K562 (cell line): Measurements from ENCODE around the gene CNOT6. TPM values are rescaled to one million over a fixed set of nuclear protein-coding genes. Genes with fewer than 3 reads are reported as not detected.
"Not testable (repeated sequence)": the region's sequence is repeated elsewhere in the genome, so short reads cannot be mapped to it uniquely, and the experiment has no call there.

Experiments used
- ATAC-seq: fragments of 200-7000 bp; cut with Tn5 transposase; 3 replicates; pipeline ENCODE4 v1.9.1; 2020; ENCODE audit warnings: moderate library complexity
- BruUV-seq: library from RNA; stranded (reverse); fragments of 400-500 nt; replicated peaks from 2 replicates; lab custom pipeline; 2021; lab: Mats Ljungman, UMichigan
- CTCF ChIA-PET: fragments of 300-600 bp; formaldehyde crosslinking; extraction: SDS; loops from one replicate; lab custom pipeline; 2021; ENCODE audit warnings: low intra/inter-chr PET ratio; lab: Yijun Ruan, JAX
- POLR2A ChIA-PET: fragments of 300-600, 350-650 bp; sonication (Branson Sonifier 250); formaldehyde crosslinking; extraction: SDS; loops from one replicate; lab custom pipeline; 2021; ENCODE audit warnings: antibody characterized with exemption, inconsistent platforms; lab: Yijun Ruan, JAX
- DNase-seq, 4 experiments: peaks; one replicate each; pipeline versions ENCODE4 v3.0.0 to v3.0.0-alpha.2; 2011 to 2018; ENCODE audit warnings: low spot score in 3 of 4, mixed read lengths in 3 of 4; ENCODE audit errors: extremely low read depth in 1 of 4
- FAIRE-seq: peaks from 2 replicates; lab custom pipeline; 2011; peaks lifted over from hg19 to GRCh38; lab: Jason Lieb, UNC
- H2AFZ ChIP-seq: 2 replicates; pipeline ENCODE4 v1.6.0; 2011; ENCODE audit warnings: low read depth, low read length, control low read depth, inconsistent platforms
- H3K27ac ChIP-seq: fragments of 200-600 bp; 3 replicates; pipeline ENCODE4 v1.8.0; 2011; ENCODE audit warnings: low read depth, mild to moderate bottlenecking, control low read depth, inconsistent platforms, low read length, moderate library complexity, mixed read lengths; ENCODE audit errors: extremely low read depth
- H3K27me3 ChIP-seq, 2 experiments: fragments of 300-600 bp in 1 of 2; 2 replicates in 1 of 2; 3 replicates in 1 of 2; pipeline versions ENCODE4 v1.6.0 to v1.8.0; 2011; ENCODE audit warnings: inconsistent platforms in 2 of 2, low read length in 2 of 2, mild to moderate bottlenecking in 1 of 2, mixed read lengths in 1 of 2, moderate library complexity in 1 of 2; ENCODE audit not compliant: control insufficient read depth in 2 of 2, insufficient read depth in 2 of 2
- H3K36me3 ChIP-seq: fragments of 300-600 bp; 3 replicates; pipeline ENCODE4 v1.8.0; 2011; ENCODE audit warnings: mild to moderate bottlenecking, low read length, inconsistent platforms; ENCODE audit not compliant: control insufficient read depth, insufficient read depth
- H3K4me1 ChIP-seq, 2 experiments: fragments of 200-600 bp in 1 of 2; replicated peaks in 1 of 2; 2 replicates in 1 of 2; 3 replicates in 1 of 2; pipeline versions ENCODE4 v1.5.1 to v1.8.0; 2011; ENCODE audit warnings: inconsistent platforms in 2 of 2, low read length in 2 of 2, mild to moderate bottlenecking in 1 of 2, mixed read lengths in 1 of 2, moderate library complexity in 1 of 2; ENCODE audit not compliant: control insufficient read depth in 2 of 2, insufficient read depth in 2 of 2
- H3K4me2 ChIP-seq: 2 replicates; pipeline ENCODE4 v1.6.1; 2011; ENCODE audit warnings: low read length, control low read depth, inconsistent platforms, mixed read lengths; ENCODE audit not compliant: insufficient read depth
- H3K4me3 ChIP-seq: fragments of 200-600 bp; sonication (generic), shearing (Covaris generic); 2 replicates; pipeline ENCODE4 v1.5.1; 2016; ENCODE audit warnings: control low read depth, inconsistent platforms
- H3K79me2 ChIP-seq: fragments of 200-600 bp; 3 replicates; pipeline ENCODE4 v1.8.0; 2011; ENCODE audit warnings: low read length, inconsistent platforms; ENCODE audit not compliant: control insufficient read depth, insufficient read depth
- H3K9ac ChIP-seq, 2 experiments: 2 replicates each; pipeline versions ENCODE4 v1.6.0 to v1.6.1; 2011; ENCODE audit warnings: low read depth in 2 of 2, low read length in 2 of 2, control low read depth in 1 of 2, inconsistent platforms in 1 of 2, mild to moderate bottlenecking in 1 of 2, mixed read lengths in 1 of 2; ENCODE audit not compliant: insufficient read depth in 1 of 2
- H3K9me1 ChIP-seq: one replicate; pipeline ENCODE4 v1.6.0; 2011; ENCODE audit warnings: inconsistent platforms, mild to moderate bottlenecking, low read length, moderate library complexity; ENCODE audit not compliant: control insufficient read depth, insufficient read depth
- H3K9me3 ChIP-seq: replicated peaks from 2 replicates; pipeline ENCODE4 v1.5.1; 2011; ENCODE audit warnings: low read depth, low read length, inconsistent platforms; ENCODE audit not compliant: control insufficient read depth, insufficient read depth
- H4K20me1 ChIP-seq: replicated peaks from 2 replicates; pipeline ENCODE4 v1.6.1; 2011; ENCODE audit warnings: low read length, inconsistent platforms, mixed read lengths; ENCODE audit not compliant: control insufficient read depth, insufficient read depth
- CEBPG ChIP-seq, 3 experiments: fragments of 200-800 bp in 1 of 3; sonication (Bioruptor generic) in 1 of 3; sonication (generic) in 1 of 3; formaldehyde crosslinking in 1 of 3; IDR thresholded peaks in 2 of 3; conservative IDR thresholded peaks in 1 of 3; 2 replicates each; pipeline versions ENCODE4 v1.6.1 to v1.8.0; 2016 to 2022; ENCODE audit warnings: missing compliant biosample characterization in 2 of 3, missing genetic modification characterization in 2 of 3, mild to moderate bottlenecking in 1 of 3, missing genetic modification reagents in 1 of 3
- EP300 ChIP-seq: IDR thresholded peaks from 2 replicates; pipeline ENCODE4 v1.6.1; 2012; ENCODE audit warnings: low read length, improper control_type of control experiment
- ESRRA ChIP-seq: fragments of 450-650 bp; IDR thresholded peaks from 2 replicates; pipeline ENCODE4 v1.6.1; 2014; ENCODE audit warnings: low read depth, mild to moderate bottlenecking, moderate library complexity, borderline replicate concordance
- FUS ChIP-seq: fragments of 200-400 bp; formaldehyde crosslinking; optimal IDR thresholded peaks from 2 replicates; pipeline ENCODE3; 2017; ENCODE audit warnings: low read depth, low read length
- KLF6 ChIP-seq: fragments of 250-450 bp; sonication (Bioruptor Pico); IDR thresholded peaks from 2 replicates; pipeline ENCODE4 v1.4.0; 2020; ENCODE audit warnings: mild to moderate bottlenecking, moderate library complexity, borderline replicate concordance
- LCOR ChIP-seq: sonication (generic); formaldehyde crosslinking; IDR thresholded peaks from 2 replicates; pipeline ENCODE4 v1.8.0; 2022; ENCODE audit warnings: mild to moderate bottlenecking, missing genetic modification reagents
- MAZ ChIP-seq, 2 experiments: fragments of 450-650 bp in 1 of 2; sonication (generic) in 1 of 2; formaldehyde crosslinking; IDR thresholded peaks in 1 of 2; conservative IDR thresholded peaks in 1 of 2; 2 replicates each; pipeline versions ENCODE4 v1.4.0 to v1.5.0; 2020; ENCODE audit warnings: mild to moderate bottlenecking in 1 of 2, missing genetic modification reagents in 1 of 2
- NELFE ChIP-seq: IDR thresholded peaks from 2 replicates; pipeline ENCODE4 v1.6.1; 2011; ENCODE audit warnings: mild to moderate bottlenecking; ENCODE audit not compliant: insufficient read depth, insufficient read length
- NFE2L1 ChIP-seq: fragments of 450-650 bp; IDR thresholded peaks from 2 replicates; pipeline ENCODE4 v1.6.1; 2016; ENCODE audit warnings: missing genetic modification characterization, low read depth, mild to moderate bottlenecking, missing compliant biosample characterization, moderate library complexity, borderline replicate concordance
- NFIC ChIP-seq: fragments of 450-650 bp; IDR thresholded peaks from 2 replicates; pipeline ENCODE4 v1.6.1; 2017; ENCODE audit warnings: mild to moderate bottlenecking, inconsistent platforms
- RBM22 ChIP-seq: fragments of 200-400 bp; formaldehyde crosslinking; IDR thresholded peaks from 2 replicates; pipeline ENCODE4 v1.6.1; 2018; ENCODE audit warnings: low read length, low read depth; ENCODE audit not compliant: poor library complexity, severe bottlenecking
- ZNF3 ChIP-seq: fragments of 250-450 bp; sonication (Bioruptor Pico); IDR thresholded peaks from 2 replicates; pipeline ENCODE4 v1.5.0; 2021; ENCODE audit warnings: mild to moderate bottlenecking, moderate library complexity
- ZNF778 ChIP-seq: fragments of 450-650 bp; formaldehyde crosslinking; IDR thresholded peaks from 2 replicates; pipeline ENCODE4 v1.4.0; 2020; ENCODE audit warnings: mild to moderate bottlenecking, moderate library complexity
- WGBS: fragments of 100-300 bp; shearing (Covaris generic); methylation state at CpG from one replicate; pipeline ENCODE4 v1.1.6; 2016; ENCODE audit warnings: low coverage, mixed read lengths; ENCODE audit not compliant: insufficient coverage; ENCODE audit errors: missing lambda C conversion rate; 5-methylcytosine and 5-hydroxymethylcytosine counted together
- in situ Hi-C: fragments of 300-500 bp; cut with MboI; formaldehyde crosslinking; loops from 4 replicates; pipeline ENCODE4 v1.15.0; 2018; ENCODE audit warnings: inconsistent platforms, mixed read lengths
- intact Hi-C: fragments of 100-400 bp; cut with micrococcal nuclease; formaldehyde crosslinking; loops from 2 replicates; pipeline ENCODE4 v1.14.2; 2022
- polyA plus RNA-seq, 8 experiments: library from polyadenylated mRNA; depleted of rRNA in 4 of 8; stranded (reverse) in 5 of 8; unstranded in 3 of 8; fragments of >200 nt; fragmentation: Nextera tagmentation in 2 of 8; fragmentation: Illumina TruSeq in 1 of 8; extraction: Ambion mirVana in 2 of 8; extraction: Trizol in 1 of 8; gene quantifications; 2 replicates each; pipeline versions ENCODE4 v1.2.1 to v1.2.3, GENCODE V29; 2011 to 2014; ENCODE audit warnings: inconsistent platforms in 1 of 8, missing spikeins in 1 of 8
- total RNA-seq, 7 experiments: library from RNA; depleted of rRNA in 6 of 7; stranded (reverse); fragments of >200 nt in 6 of 7; fragmentation: Illumina TruSeq in 2 of 7; extraction: Trizol in 2 of 7; gene quantifications; 2 replicates each; pipeline versions ENCODE4 v1.2.1 to v1.2.3, GENCODE V29; 2011 to 2021; ENCODE audit warnings: low replicate concordance in 1 of 7

CNOT6 gene
- total and polyA plus RNA-seq, 9 of the 15 experiments (the other 6 are each of a cell fraction or from before 2014, with no cell fraction given) = 4.9 to 32.4 (median 14.0) TPM

GRCh38 chr5:180527659-180528058 is 33.5 kb downstream of the CNOT6 start:
- WGBS = 95% methylated on average over 15 of the region's 15 CpGs
- Histone ChIP-seq H3K4me1 (peaks cover 0 to under 1% of the 10 kb centered on the region in 2 experiments; a peak in 1 of 5 replicates), H3K4me2 (no peak overlapping the region), H3K36me3 (peaks cover 37% of the 10 kb centered on the region; the same call in 2 of the 3 replicates), H3K27ac (no peak overlapping the region), H3K9ac (no peak overlapping the region; a peak in 1 of 4 replicates), H4K20me1 (peaks cover 6% of the 10 kb centered on the region), H3K27me3 (no peaks in the 10 kb centered on the region), H3K4me3 (no peak overlapping the region), H3K9me1 (no peaks in the 10 kb centered on the region), H3K79me2 (peaks cover 62% of the 10 kb centered on the region), H2AFZ (no peak overlapping the region), H3K9me3 (no peaks in the 10 kb centered on the region)
- DNase-seq (no peak), ATAC-seq (no peak), FAIRE-seq (no peak)
- CTCF ChIA-PET = no interaction called here
- no peak for TF ChIP-seq EP300
- TF ChIP-seq RBM22 = no peak
- TF ChIP-seq ESRRA = no peak
- no peak for TF ChIP-seq LCOR (CRISPR knock-in tag)
- no peak for TF ChIP-seq FUS
- TF ChIP-seq ZNF778 (CRISPR knock-in tag) = no peak
- TF ChIP-seq NELFE = no peak
- TF ChIP-seq NFIC = no peak
- no peak for TF ChIP-seq KLF6 (CRISPR knock-in tag)
- no peak for TF ChIP-seq MAZ (CRISPR knock-in tag; conservative IDR thresholded peaks at IDR 0.05 in 1 of 2, IDR thresholded peaks at IDR 0.05 in 1 of 2)
- no peak for TF ChIP-seq ZNF3 (CRISPR knock-in tag)
- TF ChIP-seq CEBPG (CRISPR knock-in tag; IDR thresholded peaks at IDR 0.05) = no peak
- no peak for TF ChIP-seq CEBPG (tag; conservative IDR thresholded peaks at IDR 0.05 in 1 of 2, IDR thresholded peaks at IDR 0.05 in 1 of 2)
- TF ChIP-seq NFE2L1 (tag) = no peak
- BruUV-seq = no TSS peak
- intact Hi-C loops = no loop called here
- in situ Hi-C loops = no loop called here
- POLR2A ChIA-PET = no interaction called here

GRCh38 chr5:180531036-180531585 is 36.9 kb downstream of the CNOT6 start:
- WGBS = 79% methylated on average over 15 of the region's 43 CpGs
- intact Hi-C loops = not testable (repeated sequence)

More at GRCh38 chr5:180531036-180531585, 36.9 kb downstream of the CNOT6 start:
- H3K9me1 ChIP-seq, DNase-seq, ATAC-seq, H3K27ac ChIP-seq, FAIRE-seq, H3K27me3 ChIP-seq, BruUV-seq, POLR2A ChIA-PET, H3K4me3 ChIP-seq, CTCF ChIA-PET, H3K4me2 ChIP-seq, H3K4me1 ChIP-seq, H3K9me3 ChIP-seq, H4K20me1 ChIP-seq, H2AFZ ChIP-seq, in situ Hi-C loops, H3K9ac ChIP-seq: not testable (repeated sequence)
- Histone ChIP-seq H3K36me3 (peaks cover 58% of the 10 kb centered on the region), H3K79me2 (peaks cover 35% of the 10 kb centered on the region)
